Muscle of leg (tissue), 11 donors: ENCODE measurements around the gene MMEL1. TPM values are rescaled to one million over a fixed set of nuclear protein-coding genes. Genes with fewer than 3 reads are reported as not detected.
"Not testable (repeated sequence)": the region's sequence is repeated elsewhere in the genome, so short reads cannot be mapped to it uniquely, and the experiment has no call there.

Experiments used
- DNase-seq: peaks from one replicate; pipeline ENCODE4 v3.0.0; 2013
- H3K27ac ChIP-seq: one replicate; pipeline ENCODE4 v1.5.1; 2013; ENCODE audit warnings: mild to moderate bottlenecking, low read length, control low read depth
- H3K27me3 ChIP-seq: one replicate; pipeline ENCODE4 v1.6.1; 2013; ENCODE audit warnings: low read length; ENCODE audit not compliant: control insufficient read depth, insufficient read depth
- H3K36me3 ChIP-seq: one replicate; pipeline ENCODE4 v1.6.1; 2013; ENCODE audit warnings: low read length; ENCODE audit not compliant: control insufficient read depth, insufficient read depth
- H3K4me1 ChIP-seq: one replicate; pipeline ENCODE4 v1.6.1; 2013; ENCODE audit warnings: low read length; ENCODE audit not compliant: control insufficient read depth, insufficient read depth
- H3K4me3 ChIP-seq: one replicate; pipeline ENCODE4 v1.5.1; 2013; ENCODE audit warnings: low read length, control low read depth
- H3K9me3 ChIP-seq: replicated peaks from 2 replicates; pipeline ENCODE4 v1.6.1; 2013; ENCODE audit warnings: low read depth, low read length; ENCODE audit not compliant: control insufficient read depth
- WGBS: methylation state at CpG from one replicate; pipeline ENCODE4 v1.1.5; 2013; ENCODE audit warnings: missing lambda C conversion rate; ENCODE audit not compliant: insufficient coverage; 5-methylcytosine and 5-hydroxymethylcytosine counted together
- polyA plus RNA-seq, 8 donors: library from polyadenylated mRNA; unstranded; fragments of 120-200 nt; gene quantifications; one replicate each; pipeline versions ENCODE4 v1.2.1 to v1.2.3, GENCODE V29; 2013; ENCODE audit warnings: inconsistent platforms in 1 of 8, low replicate concordance in 1 of 8; ENCODE audit not compliant: insufficient read length in 8 of 8, insufficient read depth in 1 of 8
- total RNA-seq: library from RNA; stranded (reverse); fragments of 120-200 nt; gene quantifications from one replicate; pipeline ENCODE4 v1.2.4, GENCODE V29; 2013

Gene MMEL1
- total and polyA plus RNA-seq, 9 donors = 0.29 to 1.2 (median 0.61) TPM

GRCh38 chr1:2628191-2628932, 4.5 kb downstream of the MMEL1 start:
- peaks cover under 1% of the 10 kb centered on the region for H3K4me1 ChIP-seq
- DNase-seq = no peak
- no peak overlapping the region for H3K4me3 ChIP-seq
- no peaks in the 10 kb centered on the region for H3K9me3 ChIP-seq
- H3K27ac ChIP-seq = no peak overlapping the region
- 6% methylated on average over 38 of the region's 46 CpGs for WGBS
- H3K36me3 ChIP-seq = no peaks in the 10 kb centered on the region
- H3K27me3 ChIP-seq = peaks cover 49% of the 10 kb centered on the region

GRCh38 chr1:2627746-2628145, 5.1 kb downstream of the MMEL1 start:
- Histone ChIP-seq H3K36me3 (no peaks in the 10 kb centered on the region), H3K4me1 (no peaks in the 10 kb centered on the region), H3K9me3 (no peaks in the 10 kb centered on the region), H3K27me3 (peaks cover 49% of the 10 kb centered on the region), H3K27ac (no peak overlapping the region), H3K4me3 (no peak overlapping the region)
- no CpG with 5 or more reads among the region's 6 CpGs for WGBS
- DNase-seq = no peak

- not testable (repeated sequence) for H3K36me3 ChIP-seq, H3K4me1 ChIP-seq, H3K9me3 ChIP-seq, H3K27ac ChIP-seq, DNase-seq, H3K4me3 ChIP-seq
- H3K27me3 ChIP-seq = peaks cover 39% of the 10 kb centered on the region
- 52% methylated on average over 3 of the region's 7 CpGs for WGBS
Measured at GRCh38 chr1:2625748-2626147, 7.1 kb downstream of the MMEL1 start.

- WGBS = 76% methylated on average over 8 of the region's 10 CpGs
- no peak for DNase-seq
- H3K4me1 ChIP-seq = no peaks in the 10 kb centered on the region
- no peaks in the 10 kb centered on the region for H3K9me3 ChIP-seq
- H3K4me3 ChIP-seq = no peak overlapping the region
- no peaks in the 10 kb centered on the region for H3K36me3 ChIP-seq
- H3K27me3 ChIP-seq = peaks cover 36% of the 10 kb centered on the region
- H3K27ac ChIP-seq = no peak overlapping the region
Measured at GRCh38 chr1:2625311-2625710, 7.5 kb downstream of the MMEL1 start.

GRCh38 chr1:2624735-2625300, 8.0 kb downstream of the MMEL1 start:
- no peaks in the 10 kb centered on the region for H3K4me1 ChIP-seq
- no peak overlapping the region for H3K27ac ChIP-seq
- H3K27me3 ChIP-seq = peaks cover 31% of the 10 kb centered on the region
- DNase-seq = no peak
- H3K4me3 ChIP-seq = no peak overlapping the region
- H3K9me3 ChIP-seq = no peaks in the 10 kb centered on the region
- 86% methylated on average over 4 of the region's 13 CpGs for WGBS
- no peaks in the 10 kb centered on the region for H3K36me3 ChIP-seq

- 85% methylated on average over 3 of the region's 12 CpGs for WGBS
- Histone ChIP-seq H3K4me3 (no peak overlapping the region), H3K4me1 (no peaks in the 10 kb centered on the region), H3K36me3 (no peaks in the 10 kb centered on the region), H3K27me3 (peaks cover 24% of the 10 kb centered on the region), H3K27ac (no peak overlapping the region), H3K9me3 (no peaks in the 10 kb centered on the region)
- no peak for DNase-seq
Measured at GRCh38 chr1:2623571-2624337, 9.1 kb downstream of the MMEL1 start.

- Histone ChIP-seq H3K36me3 (no peaks in the 10 kb centered on the region), H3K27ac (no peak overlapping the region), H3K4me3 (no peak overlapping the region), H3K27me3 (peaks cover 11% of the 10 kb centered on the region), H3K9me3 (peaks cover 11% of the 10 kb centered on the region), H3K4me1 (no peaks in the 10 kb centered on the region)
- WGBS = no CpG with 5 or more reads among the region's 1 CpG
- DNase-seq = no peak
Measured at GRCh38 chr1:2617971-2618470, 14.8 kb downstream of the MMEL1 start.

GRCh38 chr1:2614145-2614544, 18.7 kb downstream of the MMEL1 start:
- DNase-seq = no peak
- 89% methylated on average over 1 of the region's 2 CpGs for WGBS
- Histone ChIP-seq H3K4me3 (no peak overlapping the region), H3K4me1 (peaks cover 14% of the 10 kb centered on the region), H3K27ac (no peak overlapping the region), H3K27me3 (peaks cover 17% of the 10 kb centered on the region), H3K9me3 (peaks cover 11% of the 10 kb centered on the region), H3K36me3 (no peaks in the 10 kb centered on the region)

- WGBS = 76% methylated on average over 10 of the region's 11 CpGs
- Histone ChIP-seq H3K9me3 (peaks cover 11% of the 10 kb centered on the region), H3K4me3 (no peak overlapping the region), H3K36me3 (no peaks in the 10 kb centered on the region), H3K4me1 (peaks cover 17% of the 10 kb centered on the region), H3K27me3 (peaks cover 10% of the 10 kb centered on the region), H3K27ac (no peak overlapping the region)
- DNase-seq = no peak
Measured at GRCh38 chr1:2612591-2613365, 20.0 kb downstream of the MMEL1 start.
